GM19468 (cell line): Measurements from ENCODE around the gene SNTN.
"Not testable (repeated sequence)": the region's sequence is repeated elsewhere in the genome, so short reads cannot be mapped to it uniquely, and the experiment has no call there.

Experiments used
- ATAC-seq: cut with Tn5 transposase; IDR thresholded peaks from one replicate; pipeline ENCODE4 v1.9.1; 2021; ENCODE audit warnings: mild to moderate bottlenecking, moderate library complexity, moderate number of reproducible peaks; ENCODE audit not compliant: unreplicated experiment; ENCODE audit errors: extremely low read depth

SNTN gene

DNA sequence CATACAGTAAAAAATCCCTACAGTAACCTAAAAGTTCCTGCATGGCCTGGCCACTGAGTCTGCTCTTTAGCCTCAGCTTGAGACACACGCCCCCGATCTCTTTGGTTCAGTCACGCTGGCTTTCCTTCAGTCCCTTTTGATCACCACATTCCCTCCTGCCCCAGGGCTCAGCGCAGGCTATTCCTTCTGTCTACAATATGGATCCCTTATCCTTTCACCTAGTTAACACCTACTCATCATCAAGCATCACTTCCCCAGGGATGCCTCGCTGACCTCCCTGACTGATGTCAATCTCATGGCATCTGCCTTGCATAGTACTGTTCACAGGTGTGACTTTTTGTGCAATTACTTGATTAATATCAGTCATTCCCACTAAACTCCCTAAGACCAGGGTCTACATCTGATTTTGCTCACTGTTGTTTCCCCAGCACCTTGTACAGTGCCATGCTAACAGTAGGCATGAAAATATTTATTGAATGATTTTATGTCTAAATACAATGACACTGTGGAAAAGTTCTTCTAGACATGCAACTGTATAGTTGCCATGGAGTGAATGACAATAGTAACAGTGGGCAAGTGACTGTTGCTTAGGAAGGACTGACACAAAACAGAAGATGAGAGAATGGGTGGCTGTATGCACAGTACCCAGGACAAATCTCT lies at the start of gene SNTN:
Gene SNTN, plus strand, starts transcription at position 610 of the 660 bp plus-strand sequence. Its CDS starts 13 bp downstream, at position 623.
- ATAC-seq: no peak

GRCh38 chr3:63607716-63608115 lies 44.8 kb upstream of the SNTN start:
- ATAC-seq: no peak

GRCh38 chr3:63609408-63609807 lies 43.1 kb upstream of the SNTN start:
- ATAC-seq: no peak

DNA sequence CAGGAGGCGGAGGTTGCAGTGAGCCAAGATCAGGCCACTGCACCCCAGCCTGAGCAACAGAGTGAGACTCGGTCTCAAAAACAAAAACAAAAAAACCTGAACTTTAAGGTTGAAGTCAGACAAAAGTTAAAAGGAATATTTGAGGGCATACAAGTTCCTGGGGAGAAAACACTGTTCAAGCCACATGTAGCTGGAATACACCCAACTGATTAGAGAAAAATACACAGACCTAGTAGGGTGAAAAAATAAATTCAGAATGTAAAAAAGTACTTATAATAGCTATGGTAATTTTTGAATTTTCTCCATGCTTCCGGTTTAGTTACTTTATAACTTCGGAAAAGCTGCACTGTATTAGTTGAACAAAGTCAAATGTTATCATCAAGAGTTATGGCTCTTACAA lies 42.6 kb upstream of the SNTN start:
- ATAC-seq: no peak

DNA sequence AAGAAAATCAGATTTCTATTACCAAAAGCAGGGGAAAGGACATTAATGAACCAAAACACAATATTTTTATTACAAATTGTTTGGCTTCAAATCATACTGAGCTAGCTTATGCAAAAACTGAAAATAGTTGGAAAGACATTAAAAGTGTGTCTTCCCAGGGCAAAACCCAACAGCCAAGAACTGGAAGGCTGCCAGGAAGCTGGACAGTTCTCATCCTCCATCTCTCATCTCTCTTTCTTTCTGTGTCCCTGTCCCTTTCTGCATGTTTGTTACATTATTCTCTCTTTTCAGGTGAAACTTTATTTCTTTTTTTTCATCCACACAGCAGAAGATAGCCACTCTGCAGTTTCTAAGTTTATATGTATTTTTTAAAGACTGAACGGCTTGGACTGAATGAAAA lies 41.1 kb upstream of the SNTN start:
- no peak for ATAC-seq

DNA sequence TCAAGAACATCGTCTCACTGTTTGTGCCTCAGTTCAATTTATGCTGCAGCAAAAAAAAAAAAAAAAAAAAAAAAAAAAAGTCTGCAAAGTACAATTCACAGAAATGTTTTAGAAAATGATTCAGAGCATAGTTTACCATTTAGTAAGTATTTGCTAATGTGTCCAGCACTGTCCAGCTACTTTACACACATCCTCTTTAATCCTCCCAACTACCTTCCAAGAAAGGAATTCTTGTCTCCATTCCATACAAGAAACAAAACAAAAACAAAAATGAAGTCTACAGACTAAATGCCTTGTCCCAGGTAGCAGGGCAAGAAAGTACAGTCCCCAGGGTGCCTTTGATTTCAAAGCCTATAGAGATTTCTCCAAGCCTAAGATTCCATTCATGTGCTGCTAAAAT lies 38.9 kb upstream of the SNTN start:
- ATAC-seq: no peak

DNA sequence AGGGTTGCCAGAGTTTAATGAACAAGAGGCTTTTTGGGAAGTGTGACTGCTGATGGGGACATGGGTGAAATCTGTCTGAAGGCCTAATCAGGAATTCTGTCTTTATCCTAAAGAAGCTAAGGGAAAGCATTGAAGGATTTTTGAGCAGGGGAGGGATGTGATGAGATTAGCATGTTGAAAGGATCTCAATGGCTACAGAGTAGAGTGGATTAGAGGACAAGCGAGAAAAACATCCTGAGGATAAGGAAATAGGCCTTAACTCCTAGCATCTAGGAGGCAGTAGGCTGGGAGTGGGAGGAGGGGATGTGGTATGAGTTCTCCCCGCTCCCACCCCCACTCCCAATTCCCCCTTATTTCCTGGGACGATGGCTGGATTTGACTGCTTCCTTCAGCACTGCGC lies 35.1 kb upstream of the SNTN start:
- ATAC-seq: no peak

DNA sequence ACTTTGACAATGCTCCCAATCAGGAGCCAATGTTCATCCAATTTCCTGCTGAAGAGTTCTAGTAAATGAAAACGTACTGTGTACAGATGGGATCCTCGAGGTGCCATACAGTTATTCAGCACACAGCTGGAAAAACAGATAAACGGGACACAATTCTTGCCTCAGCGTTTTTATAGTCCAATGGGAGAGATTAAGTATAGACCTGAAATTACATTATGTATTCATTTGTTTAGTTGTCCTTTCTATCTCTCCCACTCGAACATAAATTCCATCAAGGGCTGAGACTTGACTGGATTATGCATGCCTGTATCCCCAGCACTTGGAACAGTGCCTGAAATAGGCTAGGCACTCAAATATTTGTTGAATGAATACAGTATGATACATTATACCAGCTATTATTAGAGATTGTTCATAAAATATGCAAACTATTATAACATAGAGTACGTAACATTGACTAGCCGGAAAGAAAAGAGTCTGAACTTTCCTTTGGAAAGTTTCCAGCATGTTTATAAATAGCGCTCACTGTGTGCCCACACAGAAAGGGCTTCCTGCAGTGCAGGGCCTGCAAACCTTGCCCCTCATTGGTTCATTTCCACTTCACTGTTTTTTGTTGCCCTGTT lies 27.4 kb upstream of the SNTN start:
- ATAC-seq: no peak

DNA sequence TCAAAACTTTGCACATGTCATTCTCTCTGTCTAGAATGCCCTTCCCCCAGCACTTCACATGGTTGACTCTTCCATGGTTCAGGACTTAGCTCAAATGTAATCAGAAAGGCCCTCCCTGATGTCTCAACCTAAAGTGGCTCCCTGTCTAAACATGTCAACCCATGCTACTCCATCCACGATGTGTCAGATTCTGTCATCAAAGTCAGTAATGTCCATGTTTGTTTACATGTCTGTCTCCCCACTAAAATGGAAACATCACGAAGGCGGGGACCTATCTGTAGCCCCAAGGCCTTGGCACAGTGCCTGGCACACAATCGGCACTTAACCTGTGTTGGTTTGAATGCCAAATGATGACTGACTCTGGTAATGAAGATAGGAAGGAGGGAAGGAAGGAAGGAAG lies 20.8 kb upstream of the SNTN start:
- no peak for ATAC-seq

DNA sequence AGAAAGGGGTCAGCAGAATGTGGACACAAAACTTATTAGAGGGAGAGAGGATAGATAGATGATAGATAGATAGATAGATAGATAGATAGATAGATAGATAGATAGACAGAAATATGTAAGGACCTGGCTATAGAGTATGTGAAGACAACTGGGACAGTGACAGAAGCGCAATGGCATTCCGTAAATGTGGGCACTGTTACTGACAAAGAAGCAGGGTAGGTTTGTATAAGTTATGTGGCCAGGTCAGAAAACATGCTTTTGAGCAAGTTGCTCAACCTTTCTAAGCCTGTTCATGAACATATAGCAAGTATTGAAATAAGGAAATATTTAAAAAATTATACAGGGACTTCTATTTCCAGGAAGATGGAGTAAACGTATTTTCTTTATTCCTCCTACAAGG lies 17.3 kb upstream of the SNTN start:
- no peak for ATAC-seq

DNA sequence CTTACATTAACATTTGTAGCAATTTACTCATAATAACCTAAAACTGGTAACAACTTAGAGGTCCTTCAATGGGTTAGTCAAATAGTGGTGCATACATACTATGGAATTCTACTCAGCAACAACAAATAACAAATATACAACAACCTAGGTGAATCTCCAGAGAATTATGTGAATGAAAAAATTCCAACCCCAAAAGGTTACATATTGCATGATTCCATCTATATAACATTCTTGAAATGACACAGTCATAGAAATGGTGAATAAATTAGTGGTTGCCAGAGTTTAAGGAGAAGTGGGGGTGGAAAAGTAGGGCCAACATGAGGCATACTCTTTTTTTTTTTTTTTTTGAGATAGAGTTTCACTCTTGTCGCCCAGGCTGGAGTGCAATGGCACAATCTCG lies 12.7 kb upstream of the SNTN start:
- no peak for ATAC-seq

DNA sequence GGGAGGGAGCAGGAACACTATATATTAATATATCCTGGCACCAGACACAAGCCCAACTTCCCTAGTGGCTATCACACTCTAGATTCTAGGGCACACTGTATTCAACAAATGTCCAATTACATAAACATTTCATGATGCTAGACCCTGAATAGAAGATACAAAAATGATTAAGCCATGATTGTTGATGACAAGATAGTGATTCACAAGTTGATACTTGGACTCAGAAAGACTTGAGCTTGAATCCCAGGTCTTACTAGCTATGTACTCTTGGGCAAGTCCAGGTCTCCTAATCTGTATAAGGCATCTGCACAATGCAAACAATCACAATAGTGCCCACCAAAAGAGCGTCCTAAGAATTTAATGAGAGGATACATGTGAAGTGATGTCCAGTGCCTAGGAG lies 10.0 kb upstream of the SNTN start:
- no peak for ATAC-seq

DNA sequence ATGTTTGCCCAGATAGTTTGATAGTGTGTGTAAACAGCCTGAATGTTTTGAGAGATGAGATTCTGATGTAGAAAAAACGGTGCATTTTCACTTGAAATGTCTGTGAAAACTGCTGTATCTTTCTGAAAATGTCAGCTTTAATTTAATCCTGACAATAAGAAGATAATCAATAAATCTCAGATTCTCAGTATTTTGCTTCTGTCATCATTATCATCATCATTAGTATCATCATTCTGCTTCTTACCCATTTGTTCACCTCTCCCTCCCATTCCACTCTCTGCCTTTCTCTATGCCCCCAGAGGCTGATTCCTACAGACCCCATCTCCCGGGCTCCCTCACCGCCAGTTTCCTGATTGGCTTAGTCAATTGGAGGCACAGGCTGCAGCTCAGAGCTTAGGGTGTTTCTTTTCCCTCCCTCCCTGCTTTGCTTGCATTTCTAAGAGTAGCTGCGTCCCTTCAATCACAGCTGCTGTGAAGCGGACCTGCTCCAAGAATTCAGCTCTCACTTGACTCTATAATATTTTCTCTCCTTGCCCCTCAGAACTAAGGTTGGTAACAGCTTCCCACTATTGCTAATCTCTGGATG lies 8.2 kb upstream of the SNTN start:
- no peak for ATAC-seq

DNA sequence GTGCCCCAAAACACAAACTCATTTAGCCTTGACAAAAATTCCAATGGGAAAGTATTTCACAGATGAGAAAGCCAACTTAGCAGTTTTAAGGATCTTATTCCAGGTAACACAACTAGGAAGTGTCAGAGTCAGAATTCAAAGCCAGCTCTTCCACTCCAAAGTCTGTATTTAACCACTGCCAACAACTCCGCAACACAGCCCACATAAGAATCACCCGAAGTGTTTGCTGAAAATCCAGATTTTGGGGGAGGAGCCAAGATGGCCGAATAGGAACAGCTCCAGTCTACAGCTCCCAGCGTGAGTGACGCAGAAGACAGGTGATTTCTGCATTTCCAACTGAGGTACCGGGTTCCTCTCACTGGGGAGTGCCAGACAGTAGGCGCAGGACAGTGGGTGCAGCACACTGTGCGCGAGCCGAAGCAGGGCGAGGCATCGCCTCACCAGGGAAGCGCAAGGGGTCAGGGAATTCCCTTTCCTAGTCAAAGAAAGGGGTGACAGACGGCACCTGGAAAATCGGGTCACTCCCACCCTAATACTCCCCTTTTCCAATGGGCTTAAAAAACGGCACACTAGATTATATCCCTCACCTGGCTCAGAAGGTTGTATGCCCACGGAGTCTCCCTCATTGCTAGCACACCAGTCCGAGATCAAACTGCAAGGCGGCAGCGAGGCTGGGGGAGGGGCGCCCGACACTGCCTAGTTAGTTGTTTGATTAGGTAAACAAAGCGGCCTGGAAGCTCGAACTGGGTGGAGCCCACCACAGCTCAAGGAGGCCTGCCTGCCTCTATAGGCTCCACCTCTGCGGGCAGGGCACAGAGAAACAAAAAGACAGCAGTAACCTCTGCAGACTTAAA lies 7.3 kb upstream of the SNTN start:
- not testable (repeated sequence) for ATAC-seq

- ATAC-seq: no peak
Measured at GRCh38 chr3:63654211-63654610, 1.7 kb downstream of the SNTN start.

DNA sequence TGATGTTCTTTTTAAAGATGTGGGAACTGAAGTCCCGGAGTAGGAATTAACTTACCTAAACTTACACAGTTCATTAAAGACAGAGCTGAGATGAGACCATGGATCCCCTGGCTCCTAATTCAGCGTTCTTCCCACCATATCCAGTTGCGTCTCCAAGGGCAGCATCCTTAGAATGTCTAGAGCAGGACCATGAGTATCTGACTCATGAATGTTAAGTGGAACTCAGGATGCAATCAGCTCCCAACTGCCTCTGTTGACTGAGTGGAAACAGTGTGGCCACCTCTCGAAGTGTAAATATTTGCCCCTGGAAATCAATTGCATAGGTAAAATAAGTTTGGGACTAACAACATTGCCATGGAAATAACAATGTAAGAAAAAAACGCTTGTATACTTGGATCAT lies 2.5 kb downstream of the SNTN start:
- ATAC-seq: no peak

DNA sequence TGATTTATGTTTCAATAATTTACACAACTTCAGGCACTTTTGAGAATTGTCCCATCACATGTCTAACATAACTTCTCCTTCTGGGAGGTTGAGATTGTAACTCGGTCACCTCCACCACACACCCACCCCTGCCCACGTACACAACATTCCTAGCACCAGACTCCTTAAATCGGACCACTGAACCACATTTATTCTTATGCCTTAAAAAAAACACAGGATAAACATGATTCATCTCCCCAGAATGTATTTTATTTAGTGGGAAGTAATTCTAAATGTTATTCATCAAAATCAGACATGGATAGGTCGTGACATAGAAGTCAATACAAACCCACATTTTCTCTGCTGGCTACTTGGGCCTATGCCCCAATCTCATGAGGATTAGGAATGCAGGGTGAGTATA lies 3.0 kb downstream of the SNTN start:
- ATAC-seq: no peak

DNA sequence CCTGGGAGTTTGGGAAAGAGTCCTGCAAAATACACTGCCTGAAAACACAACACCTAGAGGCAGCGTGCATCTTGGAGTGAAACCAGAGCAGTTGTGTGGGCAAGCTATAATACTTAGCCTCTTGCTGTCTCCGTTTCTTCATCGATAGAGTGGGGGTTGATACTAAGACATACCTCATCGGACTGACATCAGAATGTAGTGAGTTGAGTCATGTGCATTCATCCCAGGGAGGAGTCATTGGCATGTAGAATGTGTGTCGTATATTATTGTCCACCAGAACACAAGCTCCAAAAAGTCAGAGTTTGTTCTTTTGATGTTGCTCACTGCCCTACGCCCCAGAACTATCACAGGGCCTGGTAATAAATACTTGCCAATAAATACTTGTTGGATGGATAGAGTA lies 4.3 kb downstream of the SNTN start:
- ATAC-seq: no peak

- ATAC-seq: no peak
Measured at GRCh38 chr3:63661242-63661641, 8.8 kb downstream of the SNTN start.

DNA sequence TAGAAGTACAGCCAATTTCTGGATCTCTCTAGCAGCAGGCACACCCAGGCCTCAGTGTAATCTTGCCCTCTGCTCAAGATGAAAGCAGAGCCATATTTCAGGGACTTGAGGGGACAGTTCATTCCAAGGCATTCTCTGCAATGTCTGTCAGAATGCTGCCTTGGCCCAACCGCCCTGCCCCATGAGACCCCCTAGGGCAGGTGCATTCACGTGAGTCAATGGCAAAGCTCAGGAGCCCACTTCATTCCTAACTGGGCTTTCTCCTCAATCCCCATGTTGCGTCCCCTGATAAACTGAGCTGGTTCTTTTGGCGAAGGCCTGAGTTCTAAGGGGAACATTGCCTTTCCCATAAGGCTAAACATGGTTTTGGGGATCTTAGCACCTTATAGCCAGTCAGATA lies 9.5 kb downstream of the SNTN start:
- no peak for ATAC-seq

DNA sequence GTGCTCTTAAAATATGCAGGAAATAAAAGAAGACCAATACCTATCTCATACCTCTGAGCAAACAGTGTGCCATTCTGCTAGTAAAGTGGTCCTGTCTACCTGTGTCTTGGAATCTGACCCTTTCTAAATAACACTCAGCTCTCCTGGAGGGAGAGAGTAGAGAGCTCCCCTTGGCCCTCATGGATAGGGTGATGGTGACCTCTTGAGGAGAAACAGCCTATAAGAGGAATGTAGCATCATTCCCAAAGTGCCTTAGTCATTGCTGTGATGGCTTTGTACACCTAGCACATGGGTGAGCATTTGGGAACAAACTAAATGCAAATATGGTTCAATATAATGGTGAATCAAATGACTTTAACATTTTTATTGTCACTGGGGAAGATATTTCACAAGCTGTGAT lies 10.0 kb downstream of the SNTN start:
- no peak for ATAC-seq
